ENCODE results near the gene CST7.

The CST7 gene

GRCh38 chr20:24964506-24964840 lies 15.4 kb downstream of the CST7 start:
- no peak for DNase-seq (ENCODE audit: low spot score)

GRCh38 chr20:24965065-24965919 lies 16.2 kb downstream of the CST7 start:
- DNase-seq (ENCODE audit: low spot score), result no peak

- DNase-seq (ENCODE audit: low spot score), result no peak
Measured at GRCh38 chr20:24966317-24967012, 17.4 kb downstream of the CST7 start.

- no peak for DNase-seq (ENCODE audit: low spot score)
Measured at GRCh38 chr20:24968278-24968800, 19.3 kb downstream of the CST7 start.

GRCh38 chr20:24969186-24970029 lies 20.3 kb downstream of the CST7 start:
- DNase-seq (ENCODE audit: low spot score), result no peak

- DNase-seq (ENCODE audit: low spot score), result no peak
Measured at GRCh38 chr20:24970030-24970553, 21.0 kb downstream of the CST7 start.

GRCh38 chr20:24970754-24971153 lies 21.7 kb downstream of the CST7 start:
- DNase-seq (ENCODE audit: low spot score), result no peak

GRCh38 chr20:24971376-24972101 lies 22.5 kb downstream of the CST7 start:
- DNase-seq (ENCODE audit: low spot score), result no peak

- no peak for DNase-seq (ENCODE audit: low spot score)
Measured at GRCh38 chr20:24972341-24972740, 23.3 kb downstream of the CST7 start.

- DNase-seq (ENCODE audit: low spot score), result no peak
Measured at GRCh38 chr20:24977336-24977735, 28.3 kb downstream of the CST7 start.

GRCh38 chr20:24977797-24978196 lies 28.7 kb downstream of the CST7 start:
- no peak for DNase-seq (ENCODE audit: low spot score)

GRCh38 chr20:24978513-24978912 lies 29.4 kb downstream of the CST7 start:
- no peak for DNase-seq (ENCODE audit: low spot score)

- no peak for DNase-seq (ENCODE audit: low spot score)
Measured at GRCh38 chr20:24979036-24979960, 30.2 kb downstream of the CST7 start.

GRCh38 chr20:24980291-24981053 lies 31.4 kb downstream of the CST7 start:
- DNase-seq (ENCODE audit: low spot score), result no peak

GRCh38 chr20:24981282-24981681 lies 32.2 kb downstream of the CST7 start:
- no peak for DNase-seq (ENCODE audit: low spot score)

- DNase-seq (ENCODE audit: low spot score), result no peak
Measured at GRCh38 chr20:24981790-24982189, 32.7 kb downstream of the CST7 start.

- no peak for DNase-seq (ENCODE audit: low spot score)
Measured at GRCh38 chr20:24983896-24984295, 34.8 kb downstream of the CST7 start.

GRCh38 chr20:24984961-24985640 lies 36.0 kb downstream of the CST7 start:
- no peak for DNase-seq (ENCODE audit: low spot score)

- no peak for DNase-seq (ENCODE audit: low spot score)
Measured at GRCh38 chr20:24985802-24986201, 36.7 kb downstream of the CST7 start.

All from CD4-positive, alpha-beta T cell treated with Interleukin-6 at 100 ng/mL for 8 hours (primary cell).